HUES48 (cell line): ENCODE results near the gene SCGN.

Source experiments
- H3K27ac ChIP-seq: one replicate; pipeline ENCODE4 v1.7.0; 2013; ENCODE audit warnings: low read depth, low read length, inconsistent platforms
- H3K27me3 ChIP-seq: 2 replicates; pipeline ENCODE4 v1.6.1; 2013; ENCODE audit warnings: mild to moderate bottlenecking, low read length; ENCODE audit not compliant: control insufficient read depth, insufficient read depth
- H3K36me3 ChIP-seq: 2 replicates; pipeline ENCODE4 v1.6.1; 2013; ENCODE audit warnings: low read length; ENCODE audit not compliant: control insufficient read depth, insufficient read depth
- H3K4me1 ChIP-seq: 2 replicates; pipeline ENCODE4 v1.6.1; 2013; ENCODE audit warnings: mild to moderate bottlenecking, low read length; ENCODE audit not compliant: control insufficient read depth, insufficient read depth
- H3K4me3 ChIP-seq: 2 replicates; pipeline ENCODE4 v1.5.1; 2013; ENCODE audit warnings: mild to moderate bottlenecking, low read depth, low read length
- H3K9ac ChIP-seq: 2 replicates; pipeline ENCODE4 v1.6.1; 2013; ENCODE audit warnings: mild to moderate bottlenecking, low read depth, low read length, moderate library complexity
- H3K9me3 ChIP-seq: 2 replicates; pipeline ENCODE4 v1.6.1; 2013; ENCODE audit warnings: low read length; ENCODE audit not compliant: control insufficient read depth, insufficient read depth

SCGN gene

DNA sequence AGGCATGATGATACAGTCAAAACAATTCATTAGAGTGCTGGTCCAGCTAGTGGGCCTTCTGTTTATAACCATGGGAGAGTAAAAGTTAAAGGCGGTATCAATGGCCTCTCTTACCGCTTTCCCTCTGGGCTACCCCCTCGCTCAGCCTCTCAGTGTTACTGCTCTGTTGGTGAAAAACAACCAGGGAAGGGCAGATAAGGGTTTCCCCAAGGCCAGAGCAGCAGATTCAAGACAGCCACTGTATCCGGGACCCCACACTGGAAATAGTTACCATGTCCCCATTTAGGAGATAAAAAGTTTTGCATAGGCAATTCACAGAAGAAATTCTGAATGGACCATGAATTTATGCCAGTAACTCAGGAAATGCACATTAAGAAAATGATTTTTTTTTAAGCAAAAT lies 13.4 kb downstream of the SCGN start:
- no peaks in the 10 kb centered on the region for H3K36me3 ChIP-seq
- no peak overlapping the region for H3K4me3 ChIP-seq
- no peak overlapping the region for H3K27ac ChIP-seq
- no peaks in the 10 kb centered on the region for H3K9me3 ChIP-seq
- H3K4me1 ChIP-seq = no peaks in the 10 kb centered on the region
- H3K27me3 ChIP-seq = no peaks in the 10 kb centered on the region
- H3K9ac ChIP-seq = no peak overlapping the region

DNA sequence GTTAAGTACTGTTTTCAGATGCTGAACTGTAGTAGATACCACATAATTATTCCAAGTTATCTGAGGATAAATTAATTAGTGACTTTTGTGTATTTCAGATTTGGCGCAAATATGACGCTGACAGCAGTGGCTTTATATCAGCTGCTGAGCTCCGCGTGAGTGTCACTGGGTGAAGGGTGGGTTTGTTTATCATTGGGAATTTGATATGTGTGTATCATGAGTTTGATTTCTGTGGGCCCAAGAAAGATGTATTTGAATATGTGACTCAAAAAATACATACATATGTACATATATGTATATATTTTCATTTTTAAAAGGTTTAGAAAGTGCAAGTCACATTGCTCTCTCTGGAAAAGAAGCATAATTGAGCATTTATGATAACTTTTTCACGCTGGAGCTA lies 17.4 kb downstream of the SCGN start:
- Histone ChIP-seq H3K4me1 (no peaks in the 10 kb centered on the region), H3K9me3 (no peaks in the 10 kb centered on the region), H3K4me3 (no peak overlapping the region), H3K36me3 (no peaks in the 10 kb centered on the region), H3K27ac (no peak overlapping the region), H3K27me3 (no peaks in the 10 kb centered on the region), H3K9ac (no peak overlapping the region)

DNA sequence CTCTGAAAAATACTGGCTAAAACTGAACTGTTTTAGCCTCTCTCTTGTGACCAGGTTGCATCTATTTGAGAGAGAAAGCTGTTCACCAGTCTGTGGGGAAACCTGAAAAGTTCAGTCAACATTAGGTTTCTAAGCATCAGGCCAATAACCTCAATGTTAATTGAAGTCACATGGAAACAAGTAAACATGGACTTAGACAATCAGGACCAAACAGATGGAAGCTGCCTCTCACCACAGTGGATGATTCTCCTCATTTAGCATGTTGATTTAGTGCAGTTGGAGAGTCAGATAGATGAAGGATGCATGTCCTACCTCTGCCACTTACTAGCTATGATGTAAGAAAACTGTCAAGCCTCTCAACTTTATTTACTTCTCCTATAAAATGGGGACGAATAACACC lies 18.2 kb downstream of the SCGN start:
- Histone ChIP-seq H3K9ac (no peak overlapping the region), H3K27me3 (no peaks in the 10 kb centered on the region), H3K4me1 (no peaks in the 10 kb centered on the region), H3K36me3 (no peaks in the 10 kb centered on the region), H3K4me3 (no peak overlapping the region), H3K9me3 (no peaks in the 10 kb centered on the region), H3K27ac (no peak overlapping the region)

DNA sequence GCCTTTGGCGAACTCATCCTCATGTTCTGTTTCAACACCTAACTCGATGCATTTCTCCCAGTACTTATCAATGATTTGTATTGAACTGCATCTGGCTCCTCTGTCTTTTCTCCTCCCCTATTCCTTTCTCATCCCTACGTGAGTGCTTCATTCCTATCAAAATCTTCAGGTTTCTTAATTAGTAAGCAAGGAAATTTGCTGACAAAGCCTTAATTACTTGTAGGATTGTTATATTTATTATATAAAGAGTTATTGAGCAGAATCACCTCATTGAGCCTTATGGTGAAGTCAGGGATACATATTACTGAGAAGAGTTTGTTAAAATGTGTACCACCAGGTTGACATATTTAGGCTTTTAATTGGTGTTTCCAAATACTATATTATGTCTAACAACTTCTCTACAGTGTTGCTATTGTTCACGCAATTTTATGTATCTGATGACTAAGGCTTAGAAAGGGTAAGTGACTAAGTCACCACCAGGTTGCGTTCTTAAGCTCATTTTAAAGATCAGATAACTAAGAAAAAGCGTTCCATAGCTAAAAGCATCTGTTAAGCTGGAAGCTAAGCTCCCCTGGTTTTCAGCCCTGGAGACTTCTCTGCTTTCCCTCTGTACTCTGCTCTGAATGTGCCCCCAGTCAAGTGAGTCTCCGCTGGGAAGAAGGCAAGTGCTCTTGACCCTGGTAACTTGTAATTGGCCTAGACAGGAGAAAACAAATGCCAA lies 18.9 kb downstream of the SCGN start:
- no peaks in the 10 kb centered on the region for H3K9me3 ChIP-seq
- no peaks in the 10 kb centered on the region for H3K4me1 ChIP-seq
- no peak overlapping the region for H3K9ac ChIP-seq
- H3K36me3 ChIP-seq = no peaks in the 10 kb centered on the region
- H3K4me3 ChIP-seq = no peak overlapping the region
- no peaks in the 10 kb centered on the region for H3K27me3 ChIP-seq
- H3K27ac ChIP-seq = no peak overlapping the region

DNA sequence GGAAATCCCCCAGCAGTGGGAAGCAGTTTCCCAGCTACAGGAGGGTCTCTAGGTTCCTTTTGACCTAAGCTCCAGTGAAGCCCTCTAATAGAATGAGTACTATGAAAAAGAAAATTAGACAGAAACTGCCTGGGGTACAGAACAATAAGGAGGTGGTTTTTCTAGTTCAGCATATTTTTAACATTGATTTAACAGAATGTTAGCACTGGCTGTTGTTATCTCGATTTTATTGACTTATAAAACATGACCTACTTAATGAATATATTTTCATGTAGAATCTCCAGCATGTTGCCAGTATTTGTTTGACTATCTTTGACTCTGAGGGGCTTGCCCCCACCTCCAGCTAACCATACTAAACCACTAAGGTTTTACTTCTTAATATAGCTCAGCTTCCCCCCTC lies 19.6 kb downstream of the SCGN start:
- Histone ChIP-seq H3K4me1 (no peaks in the 10 kb centered on the region), H3K27me3 (no peaks in the 10 kb centered on the region), H3K9me3 (no peaks in the 10 kb centered on the region), H3K36me3 (no peaks in the 10 kb centered on the region), H3K4me3 (no peak overlapping the region), H3K27ac (no peak overlapping the region), H3K9ac (no peak overlapping the region)

DNA sequence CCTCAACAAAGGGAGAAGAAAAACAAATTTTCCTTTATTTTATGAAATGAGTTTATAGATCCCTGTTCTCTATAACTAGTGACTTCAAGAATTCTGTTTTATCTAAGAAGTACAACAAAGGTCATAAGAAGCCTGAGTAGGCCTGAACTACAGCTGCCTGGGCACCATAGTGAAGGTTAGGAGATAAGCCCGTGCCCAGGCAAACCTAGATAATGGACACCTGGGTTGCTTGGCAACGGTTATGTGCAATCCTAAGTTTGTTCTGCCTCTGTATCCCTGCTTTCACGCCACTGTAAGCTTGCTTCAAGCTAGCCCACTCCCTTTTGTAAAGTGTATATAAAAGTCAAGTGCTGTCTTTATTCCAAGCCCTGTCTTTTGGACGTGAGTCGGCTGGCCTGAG lies 23.2 kb downstream of the SCGN start:
- H3K27ac ChIP-seq = no peak overlapping the region
- H3K4me1 ChIP-seq = no peaks in the 10 kb centered on the region
- no peaks in the 10 kb centered on the region for H3K9me3 ChIP-seq
- no peak overlapping the region for H3K4me3 ChIP-seq
- no peaks in the 10 kb centered on the region for H3K36me3 ChIP-seq
- no peaks in the 10 kb centered on the region for H3K27me3 ChIP-seq
- no peak overlapping the region for H3K9ac ChIP-seq

DNA sequence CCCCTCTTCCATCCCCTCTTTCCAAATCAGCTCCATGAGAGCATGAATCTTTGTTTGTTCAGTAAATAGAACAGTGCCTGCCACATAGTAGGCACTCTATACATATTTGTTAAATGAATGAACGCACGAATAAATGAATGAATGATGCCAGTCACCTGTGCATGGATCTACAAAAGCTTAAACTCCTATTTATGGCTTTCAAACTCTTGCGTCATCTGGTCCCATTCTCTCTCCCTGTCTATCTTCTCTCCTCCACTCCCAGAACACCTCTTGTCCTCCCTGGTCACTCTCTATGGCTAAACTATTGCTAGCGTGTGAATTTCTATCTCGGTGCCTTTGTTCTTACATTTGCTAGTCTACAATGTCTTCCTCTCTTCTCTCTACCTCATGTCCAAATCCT lies 24.8 kb downstream of the SCGN start:
- Histone ChIP-seq H3K9me3 (no peaks in the 10 kb centered on the region), H3K9ac (no peak overlapping the region), H3K27ac (no peak overlapping the region), H3K27me3 (no peaks in the 10 kb centered on the region), H3K4me1 (no peaks in the 10 kb centered on the region), H3K36me3 (no peaks in the 10 kb centered on the region), H3K4me3 (no peak overlapping the region)

DNA sequence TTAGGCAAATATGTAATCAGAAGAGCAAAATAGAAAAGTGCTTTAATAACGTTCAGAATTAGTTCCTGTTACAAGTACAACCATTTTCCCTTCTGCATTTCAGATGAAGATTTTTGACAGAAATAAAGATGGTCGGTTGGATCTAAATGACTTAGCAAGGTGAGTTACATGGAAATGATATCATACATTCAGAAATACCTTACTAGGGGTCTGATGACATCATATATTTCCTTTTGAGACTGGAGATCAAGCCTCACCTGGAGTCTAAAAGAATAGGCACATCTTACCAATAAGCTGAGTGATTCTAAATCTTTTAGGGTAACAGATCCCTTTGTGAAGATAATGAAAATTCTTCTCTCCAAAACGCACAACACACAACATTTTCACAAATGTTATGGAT lies 29.8 kb downstream of the SCGN start:
- no peak overlapping the region for H3K27ac ChIP-seq
- H3K4me3 ChIP-seq = no peak overlapping the region
- H3K4me1 ChIP-seq = no peaks in the 10 kb centered on the region
- no peak overlapping the region for H3K9ac ChIP-seq
- no peaks in the 10 kb centered on the region for H3K27me3 ChIP-seq
- no peaks in the 10 kb centered on the region for H3K36me3 ChIP-seq
- H3K9me3 ChIP-seq = no peaks in the 10 kb centered on the region

DNA sequence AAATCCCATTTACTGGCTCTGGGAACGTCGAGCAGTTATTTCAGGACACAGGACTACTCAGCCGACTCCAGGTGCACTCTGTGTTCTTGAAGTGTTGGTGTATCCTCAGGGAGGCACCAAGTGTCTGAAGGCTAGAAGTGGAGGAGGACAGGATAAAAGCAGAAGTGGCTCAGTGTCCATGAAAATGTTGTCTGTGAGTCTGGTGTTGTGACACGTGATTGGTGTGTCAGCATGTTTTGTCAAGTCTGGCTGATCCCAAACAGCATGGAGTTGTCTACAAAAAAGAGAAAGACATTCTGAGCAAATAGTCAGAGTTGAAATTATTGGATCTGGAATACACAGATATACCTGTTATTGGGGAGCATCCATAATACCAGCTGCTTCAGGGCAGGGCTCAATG lies 30.3 kb downstream of the SCGN start:
- no peak overlapping the region for H3K4me3 ChIP-seq
- no peaks in the 10 kb centered on the region for H3K4me1 ChIP-seq
- no peaks in the 10 kb centered on the region for H3K9me3 ChIP-seq
- H3K27me3 ChIP-seq = no peaks in the 10 kb centered on the region
- H3K9ac ChIP-seq = no peak overlapping the region
- H3K36me3 ChIP-seq = no peaks in the 10 kb centered on the region
- no peak overlapping the region for H3K27ac ChIP-seq

DNA sequence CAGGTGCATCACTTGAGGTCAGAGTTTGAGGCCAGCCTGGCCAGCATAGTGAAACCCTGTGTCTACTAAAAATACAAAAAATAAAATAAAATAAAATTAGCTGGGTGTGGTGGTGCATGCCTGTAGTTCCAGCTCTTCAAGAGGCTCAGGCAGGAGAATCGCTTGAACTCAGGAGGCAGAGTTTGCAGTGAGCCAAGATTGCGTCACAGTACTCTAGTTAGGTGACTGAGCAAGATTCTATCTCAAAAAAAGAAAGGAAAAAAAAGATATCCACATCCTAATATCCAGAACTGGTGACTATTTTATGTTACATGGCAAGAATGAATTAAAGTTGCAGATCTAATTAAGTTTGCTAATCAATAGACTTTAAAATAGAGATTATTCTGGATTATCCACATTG lies 32.5 kb downstream of the SCGN start:
- no peak overlapping the region for H3K4me3 ChIP-seq
- no peak overlapping the region for H3K27ac ChIP-seq
- no peaks in the 10 kb centered on the region for H3K4me1 ChIP-seq
- H3K9ac ChIP-seq = no peak overlapping the region
- H3K27me3 ChIP-seq = no peaks in the 10 kb centered on the region
- H3K36me3 ChIP-seq = no peaks in the 10 kb centered on the region
- no peaks in the 10 kb centered on the region for H3K9me3 ChIP-seq

DNA sequence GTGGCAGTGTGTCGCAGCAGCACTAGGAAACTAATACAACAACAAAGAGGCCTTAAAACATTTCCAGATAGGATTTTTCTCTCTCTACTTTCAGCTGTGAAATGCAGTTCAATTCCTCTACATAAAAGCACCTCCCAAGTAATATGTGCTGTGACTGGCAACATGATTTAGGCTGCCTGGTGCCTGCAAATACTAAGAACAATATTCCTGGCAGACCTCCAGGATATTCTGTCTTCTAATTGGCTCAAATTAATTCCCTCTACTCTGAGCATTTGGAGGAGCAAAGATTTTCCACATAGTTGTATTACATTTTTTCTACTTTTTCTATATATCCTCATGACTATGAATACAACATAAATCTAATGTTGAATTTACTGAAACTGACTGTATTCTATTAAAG lies 33.2 kb downstream of the SCGN start:
- no peaks in the 10 kb centered on the region for H3K36me3 ChIP-seq
- no peaks in the 10 kb centered on the region for H3K27me3 ChIP-seq
- H3K4me1 ChIP-seq = no peaks in the 10 kb centered on the region
- no peak overlapping the region for H3K27ac ChIP-seq
- H3K4me3 ChIP-seq = no peak overlapping the region
- no peak overlapping the region for H3K9ac ChIP-seq
- H3K9me3 ChIP-seq = no peaks in the 10 kb centered on the region

DNA sequence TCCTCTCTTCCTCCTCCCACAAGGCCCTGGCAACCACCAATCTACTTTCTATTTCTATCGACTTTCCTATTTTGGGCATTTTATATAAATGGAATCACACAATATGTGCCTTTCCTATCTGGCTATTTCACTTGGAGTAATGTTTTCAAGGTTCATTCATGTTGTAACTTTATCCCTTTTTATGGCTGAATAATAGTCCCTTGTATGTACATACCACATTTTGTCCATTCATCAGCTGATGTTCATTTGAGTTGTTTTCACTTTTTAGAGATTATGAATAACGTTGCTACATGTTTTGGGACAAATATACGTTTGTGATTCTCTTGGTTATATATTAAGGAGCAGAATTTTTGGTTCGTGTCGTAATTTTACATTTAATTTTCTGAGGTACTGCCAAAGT lies 33.9 kb downstream of the SCGN start:
- Histone ChIP-seq H3K4me3 (no peak overlapping the region), H3K4me1 (no peaks in the 10 kb centered on the region), H3K27me3 (no peaks in the 10 kb centered on the region), H3K9me3 (no peaks in the 10 kb centered on the region), H3K27ac (no peak overlapping the region), H3K9ac (no peak overlapping the region), H3K36me3 (no peaks in the 10 kb centered on the region)
